Anterior cingulate cortex (tissue), 58 donors: Measurements from ENCODE around the gene DOCK9.

Experiments
- DNase-seq, 58 donors: peaks; one replicate each; lab custom pipeline; 2025; lab: John Stamatoyannopoulos, UW

Gene DOCK9

GRCh38 chr13:98890186-98890585, 87.7 kb downstream of the DOCK9 start:
- DNase-seq = peak in 43 of 58 donors; percentile 3 to 73 (median 35)

GRCh38 chr13:98889419-98890085, 88.3 kb downstream of the DOCK9 start:
- DNase-seq = no peak

- DNase-seq = no peak
Measured at GRCh38 chr13:98888890-98889279, 89.0 kb downstream of the DOCK9 start.

GRCh38 chr13:98888222-98888889, 89.5 kb downstream of the DOCK9 start:
- DNase-seq = no peak

- DNase-seq = no peak
Measured at GRCh38 chr13:98886587-98887230, 91.2 kb downstream of the DOCK9 start.

- no peak for DNase-seq
Measured at GRCh38 chr13:98885600-98885999, 92.3 kb downstream of the DOCK9 start.

- no peak for DNase-seq
Measured at GRCh38 chr13:98883998-98884397, 93.9 kb downstream of the DOCK9 start.

GRCh38 chr13:98881390-98881789, 96.5 kb downstream of the DOCK9 start:
- DNase-seq = no peak

- DNase-seq = no peak
Measured at GRCh38 chr13:98880677-98881076, 97.2 kb downstream of the DOCK9 start.

GRCh38 chr13:98879957-98880356, 97.9 kb downstream of the DOCK9 start:
- no peak for DNase-seq

- no peak for DNase-seq
Measured at GRCh38 chr13:98879127-98879520, 98.7 kb downstream of the DOCK9 start.

GRCh38 chr13:98878486-98879126, 99.3 kb downstream of the DOCK9 start:
- peak in 50 of 58 donors; percentile 7 to 82 (median 48) for DNase-seq

- DNase-seq = no peak
Measured at GRCh38 chr13:98877936-98878335, 99.9 kb downstream of the DOCK9 start.

GRCh38 chr13:98877466-98877865, 100.4 kb downstream of the DOCK9 start:
- DNase-seq = no peak

GRCh38 chr13:98875146-98875729, 102.6 kb downstream of the DOCK9 start:
- DNase-seq = no peak

- no peak for DNase-seq
Measured at GRCh38 chr13:98874029-98874397, 103.9 kb downstream of the DOCK9 start.

- no peak for DNase-seq
Measured at GRCh38 chr13:98873377-98874028, 104.4 kb downstream of the DOCK9 start.

- no peak for DNase-seq
Measured at GRCh38 chr13:98871727-98872126, 106.1 kb downstream of the DOCK9 start.

- no peak for DNase-seq
Measured at GRCh38 chr13:98869408-98870090, 108.3 kb downstream of the DOCK9 start.

- no peak for DNase-seq
Measured at GRCh38 chr13:98868932-98869331, 108.9 kb downstream of the DOCK9 start.
